Left lung (tissue), 10 donors: ENCODE results near the gene OSBPL2. TPM values are rescaled to one million over a fixed set of nuclear protein-coding genes. Genes with fewer than 3 reads are reported as not detected.

Experiments
- ATAC-seq: fragments of 200-7000 bp; cut with Tn5 transposase; one replicate; pipeline ENCODE4 v1.9.1; 2020; ENCODE audit warnings: moderate library complexity
- DNase-seq, 4 donors: peaks; one replicate each; pipeline ENCODE4 v3.0.0-alpha.2; 2013 to 2020
- H3K27ac ChIP-seq, 2 donors: fragments of 200-600 bp; sonication (generic) in 1 of 2; one replicate each; pipeline versions ENCODE4 v1.5.0 to v1.8.0; 2020 to 2021
- H3K27me3 ChIP-seq, 2 donors: fragments of 200-600 bp; sonication (generic) in 1 of 2; one replicate each; pipeline versions ENCODE4 v1.5.0 to v1.8.0; 2020 to 2021
- H3K36me3 ChIP-seq, 2 donors: fragments of 200-600 bp; sonication (generic) in 1 of 2; one replicate each; pipeline versions ENCODE4 v1.5.0 to v1.8.0; 2020 to 2021
- H3K4me1 ChIP-seq, 2 donors: fragments of 200-600 bp; one replicate each; pipeline ENCODE4 v1.8.0; 2021
- H3K4me3 ChIP-seq, 2 donors: fragments of 200-600 bp; sonication (generic) in 1 of 2; one replicate each; pipeline versions ENCODE4 v1.5.0 to v1.8.0; 2020 to 2021; ENCODE audit warnings: mild to moderate bottlenecking in 1 of 2
- H3K9me3 ChIP-seq, 2 donors: fragments of 200-600 bp; sonication (generic) in 1 of 2; one replicate each; pipeline versions ENCODE4 v1.5.0 to v1.8.0; 2020 to 2021
- CTCF ChIP-seq, 2 donors: fragments of 200-600 bp; sonication (generic) in 1 of 2; IDR thresholded peaks; one replicate each; pipeline versions ENCODE4 v1.5.0 to v1.8.0; 2021; ENCODE audit warnings: antibody characterized with exemption in 2 of 2
- intact Hi-C, 2 donors: fragments of 100-400 bp; cut with DNase I; formaldehyde crosslinking; loops; one replicate each; pipeline versions ENCODE4 v1.11.2 to v1.14.2; 2022
- polyA plus RNA-seq, 6 donors: library from polyadenylated mRNA; unstranded; fragments of 120-200 nt; gene quantifications; one replicate each; pipeline ENCODE4 v1.2.1, GENCODE V29; 2013; ENCODE audit not compliant: insufficient read length in 6 of 6
- total RNA-seq, 2 donors: library from RNA; stranded (reverse); fragmentation: NEBNext Ultra II Directional; extraction: Animal tissue kit (Norgen Biotek cat#: 25700); gene quantifications; one replicate each; pipeline ENCODE4 v1.2.1, GENCODE V29; 2021
- donor health status: DM: no; HTN: yes; CAD: no.
- donor health status: DM: no; HTN: no; CAD: no.

OSBPL2 gene
- total and polyA plus RNA-seq, 8 donors = 25.6 to 47.3 (median 32.4) TPM

- peaks cover 0 to 90% of the 10 kb centered on the region in 2 donors for H3K36me3 ChIP-seq
- no peak for DNase-seq
- no peaks in the 10 kb centered on the region for H3K27me3 ChIP-seq
- no peaks in the 10 kb centered on the region for H3K9me3 ChIP-seq
- intact Hi-C loops = no loop called here
- no peak overlapping the region for H3K27ac ChIP-seq
- no peak for TF ChIP-seq CTCF (IDR thresholded peaks at IDR 0.05)
- no peak for ATAC-seq
- H3K4me3 ChIP-seq = no peak overlapping the region
- H3K4me1 ChIP-seq = no peaks in the 10 kb centered on the region
Observed at GRCh38 chr20:62314711-62315302, 76.5 kb downstream of the OSBPL2 start.

GRCh38 chr20:62315773-62316172 is 77.5 kb downstream of the OSBPL2 start:
- TF ChIP-seq CTCF (IDR thresholded peaks at IDR 0.05) = no peak
- Histone ChIP-seq H3K4me3 (no peak overlapping the region), H3K27me3 (no peaks in the 10 kb centered on the region), H3K4me1 (no peaks in the 10 kb centered on the region), H3K9me3 (no peaks in the 10 kb centered on the region), H3K36me3 (peaks cover 0 to 89% of the 10 kb centered on the region in 2 donors), H3K27ac (no peak overlapping the region)
- ATAC-seq = no peak
- no peak for DNase-seq
- intact Hi-C loops = no loop called here

- Histone ChIP-seq H3K27me3 (no peaks in the 10 kb centered on the region), H3K27ac (no peak overlapping the region), H3K4me1 (no peaks in the 10 kb centered on the region), H3K4me3 (no peak overlapping the region), H3K36me3 (peaks cover 0 to 83% of the 10 kb centered on the region in 2 donors), H3K9me3 (no peaks in the 10 kb centered on the region)
- ATAC-seq (no peak), DNase-seq (no peak)
- intact Hi-C loops = no loop called here
- no peak for TF ChIP-seq CTCF (IDR thresholded peaks at IDR 0.05)
Observed at GRCh38 chr20:62316331-62317166, 78.2 kb downstream of the OSBPL2 start.

- DNase-seq (no peak), ATAC-seq (no peak)
- Histone ChIP-seq H3K4me1 (no peaks in the 10 kb centered on the region), H3K36me3 (peaks cover 0 to 82% of the 10 kb centered on the region in 2 donors), H3K9me3 (no peaks in the 10 kb centered on the region), H3K27ac (no peak overlapping the region), H3K4me3 (no peak overlapping the region), H3K27me3 (no peaks in the 10 kb centered on the region)
- intact Hi-C loops = no loop called here
- TF ChIP-seq CTCF (IDR thresholded peaks at IDR 0.05) = no peak
Observed at GRCh38 chr20:62317167-62317655, 78.9 kb downstream of the OSBPL2 start.
